GM21447 (cell line): ENCODE data around the gene FRAT2.

Experiments
- ATAC-seq: cut with Tn5 transposase; IDR thresholded peaks from one replicate; pipeline ENCODE4 v1.9.1; 2021; ENCODE audit not compliant: unreplicated experiment

Gene FRAT2

GRCh38 chr10:97327348-97328294, 6.9 kb downstream of the FRAT2 start:
- ATAC-seq = no peak

DNA sequence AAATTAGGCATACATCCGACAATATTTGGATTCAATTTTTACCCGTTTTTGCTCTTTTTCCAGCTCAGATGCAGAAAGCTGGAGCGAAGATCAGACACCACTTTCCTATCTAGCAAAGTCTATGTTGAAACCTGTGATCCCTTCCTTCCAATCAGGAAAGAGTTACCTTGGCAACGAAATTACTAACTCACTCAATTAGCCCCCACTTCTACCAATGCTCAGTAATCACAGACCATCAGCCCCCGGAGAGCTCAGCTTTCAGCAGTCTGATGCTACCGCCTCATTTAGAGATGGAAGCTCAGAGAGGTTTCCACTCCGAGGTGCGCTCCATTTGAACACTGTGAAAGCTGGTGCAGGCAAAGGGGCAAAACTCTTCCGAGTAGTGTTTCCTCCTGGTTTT, 8.8 kb downstream of the FRAT2 start:
- no peak for ATAC-seq

- no peak for ATAC-seq
Measured at GRCh38 chr10:97323501-97323900, 11.0 kb downstream of the FRAT2 start.

DNA sequence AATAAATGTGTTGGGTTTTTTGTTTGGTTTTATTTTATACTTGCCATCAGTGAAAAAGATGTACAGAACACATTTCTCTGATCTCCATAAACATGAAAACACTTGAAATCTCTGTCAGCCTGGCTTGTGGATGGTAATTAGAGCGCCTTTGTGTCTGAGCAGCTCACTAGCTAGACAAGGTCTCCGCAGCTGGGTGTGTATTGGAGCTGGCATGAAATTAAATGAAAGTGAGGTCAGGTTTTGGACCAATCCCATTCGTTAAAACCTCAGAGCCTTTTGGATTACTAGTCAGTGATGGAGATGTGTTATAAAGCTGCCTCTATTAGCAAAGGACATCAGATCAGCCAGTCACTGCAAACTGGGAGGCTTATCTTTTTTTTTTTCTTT, 12.7 kb downstream of the FRAT2 start:
- ATAC-seq = no peak

- no peak for ATAC-seq
Measured at GRCh38 chr10:97321032-97321803, 13.3 kb downstream of the FRAT2 start.

- ATAC-seq = no peak
Measured at GRCh38 chr10:97320480-97321031, 14.0 kb downstream of the FRAT2 start.

GRCh38 chr10:97319671-97320479, 14.7 kb downstream of the FRAT2 start:
- peak; percentile 36 for ATAC-seq

DNA sequence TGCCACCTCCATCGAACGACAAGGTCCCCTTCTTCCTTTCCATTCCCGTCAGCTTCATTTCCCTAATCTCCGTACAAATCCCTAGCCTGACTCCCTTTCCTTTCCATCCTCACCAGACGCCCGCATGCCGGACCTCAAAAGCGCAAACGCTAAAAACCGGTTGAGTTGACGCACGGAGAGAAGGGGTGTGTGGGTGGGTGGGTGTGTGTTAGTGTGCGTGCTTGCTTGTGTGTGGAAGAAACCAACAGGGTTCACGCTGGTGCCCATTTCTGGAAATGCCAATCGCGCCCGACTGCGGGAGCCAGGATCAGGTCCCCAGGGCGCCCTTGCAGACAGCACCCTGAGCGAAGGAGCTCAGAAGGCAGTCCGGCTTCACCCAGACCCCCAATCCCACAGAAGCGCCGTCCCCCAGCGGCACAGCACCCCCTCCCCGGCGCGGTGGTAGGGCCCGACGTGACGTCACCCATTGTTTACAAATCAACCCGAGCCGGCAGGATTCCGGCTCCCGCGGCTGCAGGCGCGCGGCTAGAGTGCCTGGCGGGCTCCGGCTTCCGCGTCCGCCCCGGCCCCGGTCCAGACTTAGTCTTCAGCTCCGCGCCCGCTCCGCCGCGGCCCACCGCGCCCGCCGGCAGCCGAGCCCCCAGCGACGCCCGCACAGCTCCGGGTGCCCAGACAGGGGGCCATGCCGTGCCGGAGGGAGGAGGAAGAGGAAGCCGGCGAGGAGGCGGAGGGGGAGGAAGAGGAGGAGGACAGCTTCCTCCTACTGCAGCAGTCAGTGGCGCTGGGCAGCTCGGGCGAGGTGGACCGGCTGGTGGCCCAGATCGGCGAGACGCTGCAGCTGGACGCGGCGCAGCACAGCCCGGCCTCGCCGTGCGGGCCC, 15.5 kb downstream of the FRAT2 start, which contains the start of gene FRAT1:
Gene FRAT1 (plus strand): TSS at position 500 of the 880 bp plus-strand sequence. CDS start 183 bp downstream, at position 683.
- peak; percentile 70 for ATAC-seq

- no peak for ATAC-seq
Measured at GRCh38 chr10:97314671-97315070, 19.9 kb downstream of the FRAT2 start.

GRCh38 chr10:97312897-97313296, 21.6 kb downstream of the FRAT2 start:
- no peak for ATAC-seq

DNA sequence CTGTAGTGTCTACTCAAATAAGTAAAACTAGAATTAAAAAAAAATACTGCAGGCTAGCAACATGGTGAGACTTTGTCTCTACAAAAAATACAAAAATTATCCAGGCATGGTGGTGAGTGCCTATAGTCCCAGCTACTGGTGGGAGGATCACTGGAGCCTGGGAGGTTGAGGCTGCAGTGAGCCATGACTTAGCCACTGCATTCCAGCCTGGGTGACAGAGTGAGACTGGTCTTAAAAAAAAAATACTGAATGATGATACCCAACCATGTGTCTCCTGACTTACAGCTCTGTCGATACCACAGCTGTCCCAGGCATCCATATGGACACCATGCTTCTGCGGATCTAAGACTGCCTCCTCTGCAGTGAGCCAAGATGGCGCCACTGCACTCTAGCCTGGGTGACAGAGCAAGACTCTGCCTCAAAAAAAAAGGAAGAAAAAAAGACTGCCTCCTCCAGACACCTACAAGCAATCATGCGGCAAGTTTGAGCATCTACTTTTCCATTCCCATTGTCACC, 23.4 kb downstream of the FRAT2 start:
- no peak for ATAC-seq

GRCh38 chr10:97307866-97308780, 26.4 kb downstream of the FRAT2 start:
- ATAC-seq = no peak

DNA sequence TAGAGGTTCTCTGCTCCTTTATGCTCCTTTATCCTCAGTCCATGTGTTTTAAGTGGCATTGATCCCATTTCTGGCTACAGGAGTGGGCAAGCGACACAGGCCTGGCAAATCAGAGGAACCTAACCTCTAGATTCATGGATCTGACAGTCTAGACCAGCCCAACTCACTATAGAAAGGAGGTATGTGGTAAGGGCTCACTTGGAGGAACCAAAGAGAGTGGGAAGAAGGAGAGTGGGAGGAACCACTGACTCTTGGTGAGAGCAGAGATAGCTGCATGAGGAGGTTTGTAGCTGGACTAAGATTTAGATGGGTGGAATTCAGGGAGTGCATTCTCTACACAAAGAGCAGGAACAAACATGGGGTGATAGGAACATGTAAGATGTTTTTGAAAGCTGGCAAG, 27.1 kb downstream of the FRAT2 start:
- no peak for ATAC-seq

- no peak for ATAC-seq
Measured at GRCh38 chr10:97302088-97302791, 32.3 kb downstream of the FRAT2 start.

DNA sequence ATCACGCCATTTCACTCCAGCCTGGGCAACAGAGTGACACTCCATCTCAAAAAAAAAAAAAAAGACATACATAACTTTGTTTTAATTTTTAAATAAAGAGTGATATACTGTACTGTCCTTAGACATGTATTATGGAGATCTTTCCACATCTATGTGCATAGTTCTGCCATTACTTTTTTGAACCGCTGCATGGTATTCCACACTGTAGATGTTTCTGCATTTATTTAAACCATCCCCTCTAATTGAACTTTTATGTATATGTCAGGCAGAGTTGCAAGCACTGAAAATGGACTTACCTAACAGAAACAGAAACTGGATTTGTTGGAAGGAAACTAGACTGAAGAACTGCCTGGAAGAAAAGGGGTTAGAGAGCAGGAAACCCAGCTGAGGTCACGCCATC, 33.5 kb downstream of the FRAT2 start:
- no peak for ATAC-seq

- ATAC-seq = no peak
Measured at GRCh38 chr10:97298223-97298571, 36.3 kb downstream of the FRAT2 start.

DNA sequence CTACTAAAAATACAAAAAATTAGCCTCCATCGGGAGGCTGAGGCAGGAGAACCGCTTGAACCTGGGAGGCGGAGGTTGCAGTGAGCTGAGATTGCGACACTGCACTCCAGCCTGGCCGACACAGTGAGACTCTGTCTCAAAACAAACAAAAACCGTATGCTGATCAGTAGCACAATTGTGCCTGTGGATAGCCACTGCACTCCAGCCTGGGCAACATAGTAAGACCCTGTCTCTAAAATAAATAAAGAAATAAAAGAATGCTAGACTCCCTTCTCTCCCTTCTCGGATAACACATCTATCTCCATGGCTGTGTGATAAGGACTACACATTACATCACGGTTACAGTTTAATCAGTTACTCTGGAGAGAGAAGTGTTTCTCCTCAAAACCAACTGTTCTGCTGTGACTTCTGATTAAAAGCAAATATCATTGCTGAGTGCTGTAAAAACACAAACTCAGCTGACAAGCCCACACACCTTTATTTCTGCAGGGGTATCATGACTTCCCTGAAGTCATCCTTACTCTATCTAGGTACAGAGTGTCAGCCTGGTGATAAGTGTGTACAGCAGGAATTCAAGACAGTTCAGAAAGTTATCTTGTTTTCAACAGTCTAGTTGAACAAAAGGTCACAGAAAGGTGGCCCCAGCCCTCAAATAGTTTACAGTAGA, 36.8 kb downstream of the FRAT2 start:
- no peak for ATAC-seq

GRCh38 chr10:97292862-97293198, 41.7 kb downstream of the FRAT2 start:
- ATAC-seq = no peak
